ENCODE results near the gene REEP5.
"Not testable (repeated sequence)": the region's sequence is repeated elsewhere in the genome, so short reads cannot be mapped to it uniquely, and the experiment has no call there.

The REEP5 gene

DNA sequence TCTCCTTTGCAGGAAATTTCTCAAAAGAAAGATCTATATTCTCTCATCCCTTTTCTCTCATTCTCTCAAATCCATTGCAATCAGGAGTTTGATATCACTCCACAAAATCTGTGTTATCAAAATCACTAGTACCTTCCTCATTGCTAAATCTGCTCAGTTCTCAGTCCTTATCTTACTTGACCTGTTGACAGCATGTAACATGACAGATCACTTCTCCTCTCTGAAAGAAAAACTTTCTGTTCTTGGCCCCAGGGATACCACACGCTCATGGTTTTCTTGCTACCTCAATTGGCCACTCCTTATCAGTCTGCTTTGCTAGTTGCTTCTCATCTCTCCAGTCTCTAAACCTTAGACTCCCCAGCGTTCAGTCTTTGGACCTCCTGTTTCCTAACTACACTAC, 38.8 kb downstream of the REEP5 start:
- DNase-seq = no peak

DNA sequence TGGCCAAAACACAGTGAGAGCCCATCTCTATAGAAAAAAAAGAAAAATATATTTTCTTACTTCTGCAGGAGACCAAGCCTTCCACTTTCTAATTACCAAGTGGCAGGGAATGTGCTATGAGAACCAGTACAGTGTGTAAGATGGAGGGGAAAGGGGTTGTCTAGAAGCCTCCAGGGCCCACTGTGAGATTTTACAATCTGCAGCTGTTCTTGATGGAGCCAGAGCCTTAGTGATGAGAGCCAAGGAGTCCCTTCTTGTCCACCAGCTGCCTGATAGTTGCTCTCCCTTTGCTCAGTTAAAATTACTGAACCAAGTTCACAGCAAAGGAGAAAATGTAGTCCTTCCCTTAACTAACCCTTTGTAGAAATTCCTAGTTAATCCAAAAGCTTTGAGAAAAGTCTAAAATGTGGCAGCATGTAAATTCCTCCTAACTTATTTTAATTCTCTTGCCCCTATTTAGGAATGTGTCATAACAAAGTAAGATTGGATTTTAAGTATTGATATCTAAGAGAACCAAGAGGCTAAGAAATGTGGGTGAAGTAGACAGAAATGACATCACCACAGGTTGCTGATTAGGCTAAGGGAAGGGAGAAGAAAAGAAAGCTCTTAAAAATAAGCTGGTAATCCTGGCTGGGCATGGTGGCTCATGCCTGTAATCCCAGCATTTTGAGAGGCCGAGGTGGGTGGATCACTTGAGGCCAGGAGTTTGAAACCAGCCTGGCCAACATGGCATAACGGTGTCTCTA, 41.6 kb downstream of the REEP5 start:
- no peak for DNase-seq

DNA sequence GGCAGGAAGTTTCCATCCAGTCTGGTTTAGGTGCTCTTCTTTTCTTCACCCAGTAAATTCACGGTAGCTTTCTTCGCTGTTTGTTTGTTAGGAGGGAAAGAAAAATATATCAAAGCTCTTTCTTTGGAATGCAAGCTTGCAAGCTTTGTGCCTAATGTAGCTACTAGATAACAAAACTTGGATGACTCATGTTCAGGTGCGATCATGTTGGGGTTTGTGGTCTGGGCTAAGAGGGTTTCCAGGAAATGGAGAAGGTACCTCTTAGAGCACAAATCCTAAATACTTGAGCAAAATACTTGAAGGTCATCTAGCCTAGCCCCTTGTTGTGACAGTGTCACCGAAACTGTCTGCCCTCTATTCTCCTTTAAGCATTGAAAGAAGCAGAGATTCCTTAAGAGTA, 43.3 kb downstream of the REEP5 start:
- DNase-seq = peak; percentile 63

DNA sequence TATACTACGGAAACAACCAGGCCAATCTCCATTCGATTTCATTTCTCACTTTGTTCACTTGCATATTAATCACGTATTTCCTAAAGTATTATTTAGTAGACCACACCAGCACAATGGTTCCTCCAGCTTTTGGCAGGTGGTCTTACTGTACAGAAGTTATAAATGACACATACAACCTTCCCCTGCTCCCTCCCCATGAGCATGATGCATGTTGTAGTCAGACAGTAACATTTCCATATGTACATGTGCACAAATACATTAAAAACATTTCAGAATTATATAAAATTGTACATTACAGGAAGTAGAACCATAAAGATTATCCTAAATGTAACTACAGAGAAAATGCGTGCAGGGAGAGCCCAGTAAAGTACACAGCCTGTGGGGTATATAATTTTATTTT, 43.9 kb downstream of the REEP5 start:
- no peak for DNase-seq

DNA sequence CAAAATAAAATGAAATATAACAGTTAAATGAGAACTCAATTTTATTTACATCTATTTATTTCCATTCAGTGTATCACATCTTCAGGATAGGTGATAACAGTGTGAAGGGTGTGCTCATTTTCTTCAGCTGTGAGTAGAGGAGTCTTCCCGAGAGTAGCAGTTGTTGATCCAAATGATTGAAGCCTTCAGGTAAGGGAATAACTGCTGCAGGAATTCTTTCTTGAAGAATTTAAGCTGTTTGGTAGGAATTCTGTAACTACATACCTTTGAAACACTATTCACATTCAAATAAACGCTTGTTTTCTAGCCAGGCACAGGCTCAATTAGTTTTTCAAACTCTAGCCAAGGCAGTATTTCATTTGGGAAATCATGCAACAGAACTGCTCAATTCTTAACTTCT, 45.7 kb downstream of the REEP5 start:
- DNase-seq = no peak

DNA sequence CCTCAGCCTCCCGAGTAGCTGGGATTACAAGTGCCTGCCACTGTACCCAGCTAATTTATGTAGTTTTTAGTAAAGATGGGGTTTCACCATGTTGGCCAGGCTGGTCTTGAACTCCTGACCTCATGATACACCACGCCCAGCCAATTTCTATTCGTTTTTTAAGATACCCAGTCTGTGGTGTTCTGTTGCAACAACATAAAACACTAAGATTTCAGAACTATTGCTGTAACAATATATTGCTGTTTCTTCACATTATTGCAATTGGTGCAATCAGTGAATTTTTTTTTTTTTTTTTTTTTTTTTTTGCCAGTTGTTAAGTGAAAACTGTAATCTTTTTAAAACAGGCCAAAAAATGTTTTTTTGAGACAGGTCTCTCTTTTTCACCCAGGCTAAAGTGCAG, 51.1 kb downstream of the REEP5 start:
- no peak for DNase-seq

DNA sequence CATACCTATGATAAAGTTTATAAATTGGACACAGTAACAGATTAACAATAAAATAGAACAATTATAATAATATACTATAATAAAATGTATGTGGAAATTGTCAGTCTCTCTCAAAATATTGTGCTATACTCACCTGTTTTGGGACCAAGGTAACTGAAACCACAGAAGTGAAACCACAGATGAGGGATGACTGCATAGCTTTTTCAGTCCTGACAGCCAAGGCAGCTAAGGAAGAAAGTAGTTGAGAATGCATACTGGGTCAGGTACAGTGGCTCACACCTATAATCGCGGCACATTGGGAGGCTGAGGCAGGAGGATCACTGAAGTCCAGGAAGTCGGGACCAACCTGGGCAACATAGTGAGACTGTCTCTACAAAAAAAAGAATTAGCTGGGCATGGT, 52.1 kb downstream of the REEP5 start:
- peak; percentile 21 for DNase-seq

DNA sequence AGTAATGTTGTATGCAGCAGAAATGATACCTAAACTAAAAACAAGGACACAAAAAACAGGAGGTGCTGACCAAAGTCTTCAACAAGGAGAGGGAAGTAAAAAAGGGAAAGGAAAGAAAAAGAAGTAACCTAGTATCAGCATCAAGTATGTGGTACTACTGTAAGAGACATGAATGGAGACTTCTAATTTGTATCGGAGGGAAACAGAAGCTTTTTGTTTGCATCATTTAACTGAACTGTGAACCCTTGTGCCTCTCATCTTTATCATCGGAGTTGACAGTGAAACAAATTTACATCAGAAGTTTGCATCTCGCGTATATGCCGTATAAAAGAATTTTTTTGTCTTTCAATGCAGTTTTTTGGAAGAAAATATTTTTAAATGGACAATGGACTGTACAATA, 54.6 kb downstream of the REEP5 start:
- no peak for DNase-seq

DNA sequence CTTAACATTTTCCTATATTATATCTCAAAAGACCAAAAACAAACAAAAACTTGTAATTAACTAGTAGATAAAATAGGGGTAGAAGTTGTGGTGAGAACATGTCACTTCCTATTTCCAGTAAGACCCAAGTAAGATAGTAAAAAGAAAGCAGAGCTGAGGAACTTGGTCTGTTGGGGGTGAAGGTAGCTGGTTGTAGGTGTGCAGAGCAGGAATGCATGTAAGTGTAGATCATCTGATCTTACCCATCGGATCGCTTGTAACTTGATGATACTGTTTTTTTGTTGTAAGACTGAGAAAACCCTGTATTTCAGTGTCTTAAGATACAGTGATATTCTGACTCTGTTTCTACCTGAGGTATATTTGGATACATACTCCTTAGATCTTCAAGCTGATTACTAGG, 55.3 kb downstream of the REEP5 start:
- DNase-seq = no peak

DNA sequence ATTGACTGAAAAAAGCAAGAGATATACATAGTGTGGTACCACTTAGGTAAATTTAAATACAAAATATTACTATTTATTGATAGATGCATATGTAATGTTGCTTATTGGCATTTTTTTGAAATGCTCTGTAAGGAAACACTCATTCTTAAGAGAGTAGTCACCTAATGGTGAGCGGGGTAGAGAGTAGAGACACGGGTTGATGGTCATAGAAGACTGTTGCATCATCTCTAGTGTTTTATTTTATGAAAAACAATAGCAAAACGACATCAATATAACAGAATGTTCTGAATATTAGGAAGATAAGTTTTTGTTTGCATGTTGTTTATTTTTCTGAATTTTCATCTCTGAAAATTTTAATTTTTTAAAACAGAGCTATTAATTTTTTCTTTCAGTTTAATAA, 56.9 kb downstream of the REEP5 start:
- DNase-seq = no peak

DNA sequence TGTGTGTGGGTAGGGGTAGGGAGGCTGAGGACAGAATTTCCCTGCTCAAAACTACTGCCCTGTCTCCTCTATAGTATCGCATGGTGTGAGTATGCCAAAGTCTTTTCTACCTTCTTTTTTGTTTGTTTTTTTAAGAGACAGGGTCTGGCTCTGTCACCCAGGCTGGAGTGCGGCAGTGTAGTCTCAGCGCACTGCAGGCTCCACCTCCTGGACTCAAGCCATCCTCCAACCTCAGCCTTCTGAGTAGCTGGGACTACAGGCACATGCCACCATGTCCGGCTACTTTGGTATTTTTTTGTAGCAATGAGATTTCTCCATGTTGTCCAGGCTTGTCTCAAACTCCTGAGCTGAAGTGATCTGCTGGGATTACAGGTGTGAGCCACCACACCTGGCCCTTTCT, 58.5 kb downstream of the REEP5 start:
- DNase-seq = no peak

DNA sequence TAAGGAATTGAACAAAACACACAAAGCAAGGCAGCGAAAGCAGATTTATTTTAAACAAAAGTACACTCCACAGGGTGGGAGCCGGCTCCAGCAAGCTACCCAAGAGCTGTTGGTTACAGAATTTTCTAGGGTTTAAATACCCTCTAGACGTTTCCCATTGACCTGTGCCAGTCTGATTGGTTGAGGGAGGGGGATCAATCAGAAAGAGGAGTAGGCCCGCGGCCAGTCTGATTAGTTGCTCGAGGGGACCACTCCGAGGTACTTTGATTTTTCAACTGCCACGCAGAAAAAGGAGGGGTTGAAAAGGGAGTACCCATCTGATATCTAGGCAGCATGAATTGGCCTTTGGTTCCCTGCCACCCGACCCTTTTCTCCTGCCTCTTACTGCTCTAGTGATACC, 59.9 kb downstream of the REEP5 start:
- DNase-seq = no peak

DNA sequence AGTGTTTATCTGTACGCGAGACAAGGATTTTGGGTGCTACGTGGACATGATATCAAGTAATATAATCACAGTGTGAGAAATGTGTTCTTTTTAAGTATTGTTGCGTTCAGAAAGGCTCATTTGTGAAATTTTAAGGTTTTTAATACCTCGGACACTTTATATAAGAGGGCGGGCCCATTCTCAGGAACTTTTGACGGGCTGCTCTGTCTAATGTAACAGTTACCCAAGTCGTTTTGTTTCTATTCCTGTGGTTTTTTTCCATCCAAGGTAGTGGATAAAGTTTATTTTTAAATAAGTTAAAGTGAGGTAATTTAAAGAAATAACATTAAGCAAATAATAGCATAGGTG, 60.4 kb downstream of the REEP5 start:
- no peak for DNase-seq

DNA sequence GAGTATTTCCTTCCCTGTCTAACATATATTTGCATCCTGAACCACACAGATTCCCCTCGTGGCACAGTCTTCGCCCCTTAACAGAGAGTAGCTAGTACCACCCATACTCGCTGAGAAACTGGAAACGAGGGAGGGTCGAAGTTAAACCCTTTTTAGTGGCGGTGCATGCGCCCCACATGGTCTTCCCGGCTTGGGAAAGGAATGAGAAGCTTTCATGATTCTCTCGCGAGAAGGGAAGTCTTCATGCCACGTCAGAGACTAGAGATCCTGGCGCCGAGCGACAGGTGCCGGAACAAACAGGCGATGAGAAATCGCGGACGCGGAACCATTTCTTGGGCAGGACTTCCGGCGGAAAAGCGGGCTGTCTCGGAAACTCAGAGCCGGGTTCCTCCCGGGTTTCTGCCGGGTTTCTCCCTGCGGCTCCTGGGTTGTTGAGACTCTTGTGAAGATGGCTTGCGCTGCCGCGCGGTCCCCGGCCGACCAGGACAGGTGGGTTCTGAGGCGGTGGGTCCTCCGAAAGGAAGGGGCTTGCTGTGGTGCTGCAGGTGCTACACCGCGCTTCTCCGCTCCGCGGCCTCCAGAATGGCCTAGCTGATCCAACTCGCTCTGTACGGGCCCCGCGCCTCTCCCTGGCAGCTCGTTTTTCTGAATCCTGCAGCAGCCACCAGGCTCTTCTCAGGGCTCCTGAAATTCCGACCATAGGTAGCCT, 60.9 kb downstream of the REEP5 start, which contains the start of gene SRP19:
TSS of gene SRP19 (plus strand) at position 359 of the 709 bp plus-strand sequence. CDS start at position 449, 90 bp downstream.
- peak; percentile 91 for DNase-seq

DNA sequence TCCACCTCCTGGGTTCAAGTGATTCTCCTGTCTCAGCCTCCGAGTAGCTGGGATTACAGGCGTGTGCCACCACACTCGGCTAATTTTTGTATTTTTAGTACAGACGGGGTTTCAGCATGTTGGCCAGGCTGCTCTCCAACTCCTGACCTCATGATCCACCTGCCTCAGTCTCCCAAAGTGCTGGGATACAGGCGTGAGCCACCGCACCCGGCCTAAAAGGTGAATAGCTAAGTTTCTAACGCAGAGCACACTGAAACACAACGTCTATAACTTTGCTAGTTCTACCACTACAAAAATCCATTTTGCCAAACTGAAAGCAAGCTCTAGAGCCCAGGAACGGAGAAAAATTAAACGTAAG, 61.5 kb downstream of the REEP5 start:
- not testable (repeated sequence) for DNase-seq

DNA sequence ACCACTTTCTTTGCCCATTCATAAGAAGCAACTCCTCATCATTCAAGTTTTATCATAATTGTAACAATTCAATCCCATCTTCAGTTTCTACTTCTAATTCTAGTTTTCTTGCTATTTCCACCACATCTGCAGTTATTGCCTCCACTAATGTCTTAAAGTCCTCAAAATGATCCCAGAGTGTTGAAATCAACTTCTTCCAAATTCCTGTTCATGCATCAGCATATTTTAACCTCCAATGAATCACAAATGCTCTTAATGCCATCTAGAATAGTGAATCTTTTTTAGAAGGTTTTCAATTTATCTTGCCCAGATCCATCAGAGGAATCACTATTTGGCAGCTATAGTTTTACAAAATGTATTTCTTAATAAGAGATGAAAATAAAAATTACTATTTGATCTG, 64.2 kb downstream of the REEP5 start:
- DNase-seq = no peak

DNA sequence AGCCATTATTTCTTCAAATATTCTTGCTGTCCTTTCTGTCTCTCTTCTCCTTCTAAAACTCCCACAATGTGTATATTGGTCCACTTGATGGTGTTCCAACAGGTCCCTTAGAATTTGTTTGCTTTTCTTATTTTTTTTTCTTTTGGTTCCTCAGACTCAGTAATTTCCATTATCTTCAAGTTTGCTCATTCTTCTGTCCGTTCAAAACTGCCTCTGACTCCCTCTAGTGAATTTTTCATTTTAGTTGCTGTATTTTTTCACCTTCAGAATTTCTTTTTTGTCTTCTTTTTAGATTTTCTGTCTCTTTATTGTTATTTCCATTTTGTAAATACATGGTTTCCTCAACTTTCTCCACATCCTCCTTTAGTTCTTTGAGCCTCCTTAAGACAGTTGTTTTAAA, 67.4 kb downstream of the REEP5 start:
- DNase-seq = no peak

DNA sequence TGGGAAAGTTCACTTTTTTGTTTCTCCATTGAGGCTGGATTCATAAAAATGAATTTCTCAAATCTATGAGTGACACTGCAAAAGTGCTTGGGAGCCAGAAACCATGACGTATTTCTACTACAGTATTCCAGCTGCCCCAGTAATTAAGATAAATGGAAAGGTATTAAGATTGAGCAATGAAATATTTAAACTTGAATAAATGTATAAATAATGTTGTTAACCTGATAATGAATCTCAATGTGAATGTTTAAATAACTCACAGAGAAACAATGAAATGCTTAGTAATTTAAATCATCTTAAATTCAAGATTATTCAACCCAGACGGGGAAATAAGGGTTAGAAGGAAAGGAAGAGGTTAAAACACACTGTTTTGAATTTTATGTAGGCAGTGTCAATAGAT, 72.1 kb downstream of the REEP5 start:
- no peak for DNase-seq

DNA sequence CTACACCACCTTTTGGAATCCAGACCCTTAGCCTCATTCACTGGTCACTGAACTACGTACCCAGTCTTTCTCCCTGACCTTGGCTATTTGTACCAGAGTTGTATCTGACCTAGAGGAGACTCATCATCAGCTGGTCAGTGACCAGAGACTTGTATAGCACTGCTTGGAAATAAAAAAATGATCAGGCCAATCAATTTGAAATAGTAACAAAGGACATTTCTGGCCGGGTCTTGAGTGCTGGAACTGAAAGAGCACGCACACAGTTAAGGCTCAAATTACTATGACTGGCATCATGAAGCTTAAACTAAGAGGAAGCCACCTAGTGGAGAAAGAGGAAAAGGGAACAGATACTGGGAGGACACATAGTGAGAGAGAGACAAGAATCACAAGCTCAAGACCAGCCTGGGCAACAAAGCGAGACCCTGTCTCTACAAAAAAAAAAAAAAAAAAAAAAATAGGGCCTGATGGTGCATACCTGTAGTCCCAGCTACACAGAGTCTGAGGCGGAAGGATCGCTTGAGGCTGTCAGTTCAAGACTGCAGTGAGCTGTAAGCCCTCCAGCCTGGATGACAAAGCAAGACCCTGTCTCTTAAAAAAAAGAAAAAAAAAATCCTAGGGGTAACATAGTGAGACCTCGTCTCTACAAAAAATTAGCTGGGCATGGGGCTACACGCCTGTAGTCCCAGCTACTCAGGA, 73.8 kb downstream of the REEP5 start:
- DNase-seq = no peak

DNA sequence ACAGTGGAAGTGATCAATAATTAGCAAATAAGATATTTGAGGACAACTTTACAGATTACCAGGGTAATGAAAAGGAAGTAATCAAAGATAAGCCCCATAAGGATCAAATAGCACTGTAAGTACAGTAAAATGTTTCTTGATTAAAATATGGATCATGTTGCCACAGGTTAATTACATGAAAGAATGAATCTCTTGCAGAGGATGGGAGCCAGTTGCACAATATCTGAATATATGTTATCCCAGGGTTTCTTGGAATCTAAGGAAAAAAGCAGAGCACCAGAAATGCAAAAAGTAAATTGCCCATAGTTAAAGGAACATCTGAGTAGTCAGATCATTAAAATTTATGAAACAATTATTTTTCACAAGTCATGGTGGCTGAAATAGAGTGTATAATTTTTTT, 74.7 kb downstream of the REEP5 start:
- no peak for DNase-seq

DNA sequence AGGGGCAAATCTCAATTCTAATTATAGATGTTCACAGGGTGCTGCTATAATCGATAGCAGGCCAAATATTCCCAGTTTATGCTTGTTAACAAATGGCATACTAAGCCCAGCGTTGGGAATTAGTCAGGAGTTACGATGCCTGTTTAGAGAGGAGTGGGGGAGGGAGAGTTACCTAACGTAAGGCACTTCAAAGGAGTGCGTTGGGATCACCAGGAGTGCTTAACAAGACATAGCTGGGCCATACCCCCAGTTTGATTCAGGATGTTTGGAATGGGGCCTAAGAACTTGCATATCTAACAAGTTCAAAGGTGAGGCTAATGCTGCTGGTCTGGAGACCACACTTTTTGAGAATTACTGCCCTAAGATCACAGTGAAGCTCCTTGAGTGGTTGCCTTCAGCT, 75.5 kb downstream of the REEP5 start:
- no peak for DNase-seq

DNA sequence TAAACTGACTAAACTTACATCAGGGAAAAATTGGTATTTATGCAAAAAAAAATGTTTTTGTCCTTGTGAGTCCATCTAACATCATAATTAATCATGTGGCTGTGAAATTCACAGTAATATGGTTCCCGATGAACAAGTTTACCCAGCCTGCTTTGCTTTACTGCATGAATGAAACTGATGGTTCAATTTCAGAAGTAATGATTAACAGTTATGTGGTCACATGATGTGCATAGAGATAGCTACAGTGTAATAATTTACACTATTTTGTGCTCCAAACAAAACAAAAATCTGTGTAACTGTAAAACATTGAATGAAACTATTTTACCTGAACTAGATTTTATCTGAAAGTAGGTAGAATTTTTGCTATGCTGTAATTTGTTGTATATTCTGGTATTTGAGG, 77.5 kb downstream of the REEP5 start:
- no peak for DNase-seq

DNA sequence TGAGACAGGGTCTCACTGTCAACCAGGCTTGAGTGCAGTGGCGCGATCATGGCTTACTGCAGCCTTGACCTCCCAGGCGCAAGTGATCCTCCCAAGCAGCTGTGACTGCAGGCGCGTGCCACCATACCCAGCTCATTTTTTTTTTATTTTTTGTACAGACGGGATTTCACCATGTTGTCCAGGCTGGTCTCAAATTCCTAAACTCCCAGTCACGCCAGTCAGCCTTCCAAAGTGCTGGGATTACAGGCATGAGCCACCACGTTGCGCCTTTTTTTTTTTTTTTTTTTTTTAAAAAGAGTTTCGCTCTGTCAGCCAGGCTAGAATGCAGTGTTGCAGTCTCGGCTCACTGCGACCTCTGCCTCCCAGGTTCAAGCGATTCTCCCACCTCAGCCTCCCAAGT, 88.1 kb downstream of the REEP5 start:
- no peak for DNase-seq

DNA sequence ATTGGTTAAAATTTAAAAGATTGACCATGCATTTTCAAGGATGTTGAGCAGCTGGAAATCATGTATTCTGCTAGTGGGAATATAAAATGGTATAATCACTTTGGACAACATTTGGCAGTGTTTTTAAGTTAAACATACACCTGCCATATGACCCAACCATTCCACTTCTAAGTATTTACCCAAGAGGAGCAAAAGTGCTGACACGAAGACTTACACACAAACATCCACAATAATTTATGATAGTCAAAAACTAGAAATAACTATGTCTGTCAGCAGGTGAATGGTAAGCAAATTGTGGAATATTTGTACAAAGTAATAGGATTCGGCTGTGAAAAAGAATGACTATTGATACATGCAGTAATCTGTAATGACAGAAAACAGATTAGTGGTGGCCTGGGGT, 91.6 kb downstream of the REEP5 start:
- no peak for DNase-seq

Measured in CD4-positive, alpha-beta T cell treated with Interleukin-6 for 4 hours (primary cell).